Measurements from ENCODE around the gene RARB.

GRCh38 chr3:25489858-25490593 is 62.0 kb downstream of the RARB start:
- no peak for TF ChIP-seq EP300 (IDR thresholded peaks at IDR 0.05)
- no peak for TF ChIP-seq CTCF (IDR thresholded peaks at IDR 0.05)
- no peak for TF ChIP-seq POLR2A (IDR thresholded peaks at IDR 0.05)
